HepG2 (cell line): ENCODE data around the gene CFAP92. TPM values are rescaled to one million over a fixed set of nuclear protein-coding genes. Genes with fewer than 3 reads are reported as not detected.

ENCODE experiments used
- ATAC-seq: fragments of 200-7000 bp; cut with Tn5 transposase; 3 replicates; pipeline ENCODE4 v1.9.1; 2020; ENCODE audit warnings: mild to moderate bottlenecking, moderate library complexity
- BruUV-seq: library from RNA; stranded (reverse); fragments of 400-500 nt; replicated peaks from 2 replicates; lab custom pipeline; 2021; lab: Mats Ljungman, UMichigan
- CTCF ChIA-PET: fragments of 300-600 bp; formaldehyde crosslinking; extraction: SDS; loops from one replicate; lab custom pipeline; 2021; ENCODE audit warnings: low total read pairs, inconsistent platforms, low intra/inter-chr PET ratio; lab: Yijun Ruan, JAX
- POLR2A ChIA-PET: fragments of 350-600 bp; sonication (Branson Sonifier 250); formaldehyde crosslinking; loops from one replicate; lab custom pipeline; 2020; ENCODE audit warnings: antibody characterized with exemption, inconsistent platforms; lab: Yijun Ruan, JAX
- DNase-seq: peaks from one replicate; pipeline ENCODE4 v3.0.0-alpha.2; 2015; ENCODE audit warnings: low spot score
- FAIRE-seq: peaks from 3 replicates; lab custom pipeline; 2011; peaks lifted over from hg19 to GRCh38; lab: Jason Lieb, UNC
- H2AFZ ChIP-seq: one replicate; pipeline ENCODE4 v1.6.1; 2011; ENCODE audit warnings: low read length, inconsistent platforms
- H3K27ac ChIP-seq: fragments of 300-600 bp; 3 replicates; pipeline ENCODE4 v1.8.0; 2011; ENCODE audit warnings: mixed run types, mild to moderate bottlenecking, mixed read lengths, low read length, inconsistent platforms; ENCODE audit not compliant: insufficient read depth; ENCODE audit errors: extremely low read length
- H3K27me3 ChIP-seq, 2 experiments: fragments of 200-600 bp in 1 of 2; 2 replicates in 1 of 2; 3 replicates in 1 of 2; pipeline versions ENCODE4 v1.6.0 to v1.8.0; 2011; ENCODE audit warnings: low read length in 2 of 2, mild to moderate bottlenecking in 2 of 2, moderate library complexity in 2 of 2, inconsistent platforms in 1 of 2; ENCODE audit not compliant: insufficient read depth in 2 of 2, control insufficient read depth in 1 of 2
- H3K36me3 ChIP-seq, 2 experiments: fragments of 200-600 bp in 1 of 2; replicated peaks in 1 of 2; 2 replicates in 1 of 2; 3 replicates in 1 of 2; pipeline versions ENCODE4 v1.5.1 to v1.8.0; 2011; ENCODE audit warnings: low read length in 2 of 2, inconsistent platforms in 1 of 2; ENCODE audit not compliant: insufficient read depth in 2 of 2, control insufficient read depth in 1 of 2
- H3K4me1 ChIP-seq: 2 replicates; pipeline ENCODE4 v1.5.1; 2012; ENCODE audit warnings: low read length, inconsistent platforms; ENCODE audit not compliant: insufficient read depth
- H3K4me2 ChIP-seq: 2 replicates; pipeline ENCODE4 v1.6.0; 2011; ENCODE audit warnings: low read depth, low read length, inconsistent platforms
- H3K4me3 ChIP-seq, 3 experiments: fragments of 200-600 bp in 1 of 3; sonication (generic), shearing (Covaris generic) in 1 of 3; replicated peaks in 1 of 3; 2 replicates each; pipeline ENCODE4 v1.5.1; 2011 to 2016; ENCODE audit warnings: low read length in 3 of 3, inconsistent platforms in 2 of 3, low read depth in 2 of 3, mild to moderate bottlenecking in 2 of 3, control low read depth in 1 of 3, mixed read lengths in 1 of 3; ENCODE audit not compliant: insufficient read depth in 1 of 3
- H3K79me2 ChIP-seq: one replicate; pipeline ENCODE4 v1.6.1; 2011; ENCODE audit warnings: low read length, inconsistent platforms; ENCODE audit not compliant: insufficient read depth
- H3K9ac ChIP-seq: 2 replicates; pipeline ENCODE4 v1.6.0; 2011; ENCODE audit warnings: mild to moderate bottlenecking, low read depth, low read length, inconsistent platforms; ENCODE audit not compliant: insufficient read depth
- H3K9me3 ChIP-seq: 2 replicates; pipeline ENCODE4 v1.5.1; 2012; ENCODE audit warnings: mild to moderate bottlenecking, low read length
- H4K20me1 ChIP-seq: 2 replicates; pipeline ENCODE4 v1.6.0; 2011; ENCODE audit warnings: inconsistent platforms, mild to moderate bottlenecking, low read length, moderate library complexity; ENCODE audit not compliant: insufficient read depth
- FOXA1 ChIP-seq, 2 experiments: fragments of 450-650 bp in 1 of 2; sonication (generic) in 1 of 2; formaldehyde crosslinking in 1 of 2; IDR thresholded peaks; 2 replicates each; pipeline versions ENCODE4 v1.4.0 to v1.6.1; 2016 to 2020; ENCODE audit warnings: missing genetic modification reagents in 1 of 2
- IKZF1 ChIP-seq: fragments of 450-650 bp; IDR thresholded peaks from 2 replicates; pipeline ENCODE4 v1.7.1; 2016
- MAFF ChIP-seq: IDR thresholded peaks from 2 replicates; pipeline ENCODE4 v1.6.1; 2011; ENCODE audit warnings: low read depth, low read length, improper control_type of control experiment
- PCBP1 ChIP-seq: fragments of 200-400 bp; formaldehyde crosslinking; IDR thresholded peaks from 2 replicates; pipeline ENCODE4 v1.6.1; 2017; ENCODE audit warnings: mild to moderate bottlenecking, low read depth, low read length, borderline replicate concordance
- PRPF4 ChIP-seq: fragments of 200-400 bp; formaldehyde crosslinking; IDR thresholded peaks from 2 replicates; pipeline ENCODE4 v1.6.1; 2016; ENCODE audit warnings: low read length, low read depth; ENCODE audit not compliant: poor library complexity, severe bottlenecking
- SNAPC2 ChIP-seq: sonication (generic); formaldehyde crosslinking; IDR thresholded peaks from 2 replicates; pipeline ENCODE4 v1.8.1; 2022; ENCODE audit warnings: mild to moderate bottlenecking, missing genetic modification reagents
- ZNF512 ChIP-seq: sonication (generic); formaldehyde crosslinking; IDR thresholded peaks from 2 replicates; pipeline ENCODE4 v1.4.0; 2020; ENCODE audit warnings: mild to moderate bottlenecking, missing genetic modification reagents
- WGBS: methylation state at CpG from one replicate; pipeline ENCODE4 v1.1.6; 2017; ENCODE audit warnings: low lambda C conversion rate; 5-methylcytosine and 5-hydroxymethylcytosine counted together
- in situ Hi-C: cut with HindIII; loops from 2 replicates; pipeline ENCODE4 v1.10.0; 2017; ENCODE audit warnings: low pct_unique_long_range_greater_than_20kb; ENCODE audit not compliant: extremely low pct_ligation_motif_present
- intact Hi-C: fragments of 100-400 bp; cut with micrococcal nuclease; formaldehyde crosslinking; loops from one replicate; pipeline ENCODE4 v1.10.0; 2022; ENCODE audit not compliant: unreplicated experiment
- polyA plus RNA-seq, 8 experiments: library from polyadenylated mRNA; depleted of rRNA in 3 of 8; stranded (reverse) in 7 of 8; unstranded in 1 of 8; fragments of >200 nt; fragmentation: Illumina TruSeq in 4 of 8; extraction: Trizol in 4 of 8; gene quantifications; 2 replicates each; pipeline versions ENCODE4 v1.2.1 to v1.2.3, GENCODE V29; 2011 to 2016; ENCODE audit warnings: low read depth in 4 of 8, missing spikeins in 1 of 8, mixed read lengths in 1 of 8; ENCODE audit not compliant: insufficient read depth in 1 of 8
- total RNA-seq, 5 experiments: library from RNA; depleted of rRNA; stranded (reverse); fragments of >200 nt; fragmentation: Illumina TruSeq; extraction: Trizol; gene quantifications; 2 replicates each; pipeline ENCODE4 v1.2.3, GENCODE V29; 2016; ENCODE audit warnings: low read depth in 1 of 5

The CFAP92 gene
- total and polyA plus RNA-seq, 2 of the 13 experiments (the other 11 are each of a cell fraction or from before 2014, with no cell fraction given): 0.18 to 0.46 TPM

- in situ Hi-C loops (no loop called here), intact Hi-C loops (no loop called here)
- ATAC-seq (no peak; the same call in 2 of the 3 replicates), FAIRE-seq (no peak), DNase-seq (no peak)
- H3K36me3 ChIP-seq: no peaks in the 10 kb centered on the region
- H3K27ac ChIP-seq: no peak overlapping the region
- peaks cover 2 to 16% of the 10 kb centered on the region in 2 experiments; a peak in 2 of 5 replicates for H3K27me3 ChIP-seq
- ChIA-PET POLR2A (no interaction called here), CTCF (no interaction called here)
- H3K4me3 ChIP-seq: no peak overlapping the region
- no peak overlapping the region for H2AFZ ChIP-seq
- BruUV-seq: no TSS peak
- H3K9ac ChIP-seq: no peak overlapping the region
- H3K4me2 ChIP-seq: no peak overlapping the region
- no peaks in the 10 kb centered on the region for H3K79me2 ChIP-seq
- 100% methylated on average over 2 of the region's 14 CpGs for WGBS
- H3K9me3 ChIP-seq: no peaks in the 10 kb centered on the region
- TF ChIP-seq PRPF4 (no peak), SNAPC2 (CRISPR knock-in tag) (no peak), IKZF1 (no peak), ZNF512 (CRISPR knock-in tag) (no peak)
- peaks cover 20% of the 10 kb centered on the region for H3K4me1 ChIP-seq
- no peaks in the 10 kb centered on the region for H4K20me1 ChIP-seq
Measured at GRCh38 chr3:129032716-129033115, 38.8 kb upstream of the CFAP92 start.

- intact Hi-C loops: no loop called here
- CTCF ChIA-PET: no interaction called here
- ATAC-seq (no peak), DNase-seq (no peak), FAIRE-seq (no peak)
- no peaks in the 10 kb centered on the region for H3K36me3 ChIP-seq
- no peaks in the 10 kb centered on the region for H4K20me1 ChIP-seq
- no peaks in the 10 kb centered on the region for H3K9me3 ChIP-seq
- H3K4me3 ChIP-seq: no peak overlapping the region
- POLR2A ChIA-PET: no interaction called here
- H2AFZ ChIP-seq: no peak overlapping the region
- no peak overlapping the region for H3K9ac ChIP-seq
- peaks cover 22% of the 10 kb centered on the region for H3K4me1 ChIP-seq
- no peaks in the 10 kb centered on the region for H3K79me2 ChIP-seq
- no peak overlapping the region for H3K27ac ChIP-seq
- WGBS: 30% methylated on average over 7 of the region's 10 CpGs
- in situ Hi-C loops: no loop called here
- H3K4me2 ChIP-seq: no peak overlapping the region
- H3K27me3 ChIP-seq: peaks cover 2 to 17% of the 10 kb centered on the region in 2 experiments; a peak in 3 of 5 replicates
- no TSS peak for BruUV-seq
- TF ChIP-seq FOXA1 (IDR thresholded peaks at IDR 0.05) (no peak), FOXA1 (CRISPR knock-in tag; IDR thresholded peaks at IDR 0.05) (no peak), PCBP1 (no peak), MAFF (no peak)
Measured at GRCh38 chr3:129031476-129032215, 37.8 kb upstream of the CFAP92 start.
